Measurements from ENCODE around the gene TANC2.

Gene TANC2

GRCh38 chr17:62965686-62966425, at the start of gene TANC2:
TANC2 (plus strand) TSS chr17:62966235; CDS start chr17:63009560, 43,325 bp downstream.
- DNase-seq (ENCODE audit: low spot score): peak; percentile 88

- DNase-seq (ENCODE audit: low spot score): no peak
These were observed 49.1 kb upstream of the TANC2 start for GRCh38 chr17:62916684-62917571.

GRCh38 chr17:62919388-62919787, 46.6 kb upstream of the TANC2 start:
- no peak for DNase-seq (ENCODE audit: low spot score)

- no peak for DNase-seq (ENCODE audit: low spot score)
These were observed 45.7 kb upstream of the TANC2 start for GRCh38 chr17:62920300-62920699.

- DNase-seq (ENCODE audit: low spot score): no peak
These were observed 44.2 kb upstream of the TANC2 start for GRCh38 chr17:62921817-62922216.

GRCh38 chr17:62923258-62924150, 42.5 kb upstream of the TANC2 start:
- no peak for DNase-seq (ENCODE audit: low spot score)

- no peak for DNase-seq (ENCODE audit: low spot score)
These were observed 40.7 kb upstream of the TANC2 start for GRCh38 chr17:62925267-62925836.

- no peak for DNase-seq (ENCODE audit: low spot score)
These were observed 39.0 kb upstream of the TANC2 start for GRCh38 chr17:62927083-62927482.

- DNase-seq (ENCODE audit: low spot score): no peak
These were observed 36.7 kb upstream of the TANC2 start for GRCh38 chr17:62929320-62929719.

- no peak for DNase-seq (ENCODE audit: low spot score)
These were observed 34.9 kb upstream of the TANC2 start for GRCh38 chr17:62931101-62931500.

- DNase-seq (ENCODE audit: low spot score): no peak
These were observed 32.3 kb upstream of the TANC2 start for GRCh38 chr17:62933501-62934385.

GRCh38 chr17:62935098-62935497, 30.9 kb upstream of the TANC2 start:
- no peak for DNase-seq (ENCODE audit: low spot score)

- DNase-seq (ENCODE audit: low spot score): no peak
These were observed 30.5 kb upstream of the TANC2 start for GRCh38 chr17:62935523-62935922.

GRCh38 chr17:62937606-62938005, 28.4 kb upstream of the TANC2 start:
- DNase-seq (ENCODE audit: low spot score): no peak

- no peak for DNase-seq (ENCODE audit: low spot score)
These were observed 24.6 kb upstream of the TANC2 start for GRCh38 chr17:62941358-62941991.

GRCh38 chr17:62948370-62948769, 17.7 kb upstream of the TANC2 start:
- DNase-seq (ENCODE audit: low spot score): no peak

GRCh38 chr17:62949036-62949435, 17.0 kb upstream of the TANC2 start:
- no peak for DNase-seq (ENCODE audit: low spot score)

GRCh38 chr17:62950067-62950466, 16.0 kb upstream of the TANC2 start:
- peak; percentile 62 for DNase-seq (ENCODE audit: low spot score)

- no peak for DNase-seq (ENCODE audit: low spot score)
These were observed 10.1 kb upstream of the TANC2 start for GRCh38 chr17:62955841-62956352.

- peak; percentile 47 for DNase-seq (ENCODE audit: low spot score)
These were observed 2.7 kb upstream of the TANC2 start for GRCh38 chr17:62963296-62963695.
